GM21529 (cell line): ENCODE results near the gene PDE4D.

Experiments used
- ATAC-seq: cut with Tn5 transposase; IDR thresholded peaks from one replicate; pipeline ENCODE4 v1.9.1; 2021; ENCODE audit not compliant: unreplicated experiment

The PDE4D gene

DNA sequence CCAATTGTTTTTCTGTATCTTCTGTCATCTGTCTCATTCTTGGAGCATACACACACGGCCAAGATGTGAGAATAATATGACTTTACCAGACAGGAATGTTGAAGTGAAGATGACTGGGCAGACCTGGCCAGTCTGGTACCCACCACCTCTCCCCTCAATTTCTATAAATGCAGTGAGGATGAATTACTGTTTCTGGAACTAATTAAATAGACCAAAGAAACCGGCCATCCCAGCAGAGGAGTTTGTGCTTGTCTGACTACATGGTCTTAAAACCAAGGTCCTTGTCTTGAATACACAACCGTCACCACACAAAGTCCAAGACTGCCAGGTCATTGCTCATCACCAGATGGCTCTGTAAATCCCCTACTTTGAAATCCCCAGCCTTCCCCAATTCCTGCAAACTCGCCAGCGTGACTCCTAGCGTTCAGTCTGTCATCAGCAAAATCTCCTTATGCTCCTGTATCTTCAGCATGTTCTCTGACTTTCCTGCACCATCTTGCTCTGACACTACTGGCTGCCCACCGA lies 147.2 kb downstream of the PDE4D start:
- ATAC-seq, result no peak

DNA sequence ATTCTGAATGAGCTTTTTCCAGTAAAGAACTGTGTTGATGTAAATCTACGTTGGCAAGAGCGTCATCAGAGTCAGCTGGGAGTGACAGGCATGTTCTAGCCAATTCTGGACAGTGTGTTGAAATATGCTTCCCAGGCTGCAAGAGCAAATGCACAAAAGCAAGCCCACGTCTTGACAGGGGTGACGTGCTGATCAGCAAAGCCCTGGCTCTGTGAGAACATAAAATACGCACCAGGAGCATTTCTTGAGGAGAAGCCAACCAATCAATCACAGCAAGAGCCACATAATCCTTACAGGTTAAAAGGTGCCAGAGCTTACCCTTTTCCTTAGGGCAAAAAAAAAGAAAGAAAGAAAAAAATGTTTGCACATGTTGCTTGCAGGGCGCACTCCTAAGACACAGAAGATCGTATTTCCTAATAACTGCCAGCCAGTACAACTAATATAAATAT lies 148.1 kb downstream of the PDE4D start:
- ATAC-seq, result no peak

DNA sequence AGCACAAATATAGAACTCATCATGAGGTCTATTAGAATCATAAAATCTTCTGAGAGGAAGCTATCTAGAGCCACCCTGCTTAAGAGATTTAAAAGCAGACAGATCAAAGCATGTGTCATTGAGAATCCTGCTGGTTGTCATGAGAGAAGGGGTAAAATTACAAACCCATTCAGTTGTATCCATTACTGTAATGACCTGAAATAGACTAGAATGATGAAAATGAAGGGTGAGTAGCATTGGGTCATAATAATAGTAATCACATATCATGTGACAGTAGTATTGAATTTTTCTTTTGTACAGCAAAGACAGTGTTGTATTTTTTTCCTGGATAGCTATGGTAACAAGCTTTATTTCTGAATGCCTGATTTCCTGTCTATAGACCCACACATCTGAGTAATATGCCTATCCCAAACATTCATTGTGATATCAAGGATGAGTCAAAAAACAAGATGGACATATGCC lies 149.0 kb downstream of the PDE4D start:
- ATAC-seq, result no peak

DNA sequence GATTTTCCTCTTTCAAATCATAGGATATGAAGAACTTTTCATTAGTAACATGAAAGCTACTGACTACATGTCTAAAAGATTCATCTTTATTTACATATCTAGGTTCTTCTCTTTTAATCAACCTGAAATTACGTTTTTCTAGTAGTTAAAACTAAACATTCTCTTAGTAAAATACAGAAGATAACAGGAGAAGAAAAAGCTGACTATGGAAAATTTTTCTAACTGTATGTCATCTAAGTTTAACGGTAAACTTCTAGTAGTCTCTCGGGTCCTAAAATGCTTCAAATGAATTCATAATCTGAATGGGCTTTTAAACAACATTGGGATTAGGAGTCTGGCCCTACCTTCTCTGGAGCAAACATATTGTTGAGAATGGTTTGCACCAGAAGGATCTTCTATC lies 151.9 kb downstream of the PDE4D start:
- ATAC-seq, result no peak

DNA sequence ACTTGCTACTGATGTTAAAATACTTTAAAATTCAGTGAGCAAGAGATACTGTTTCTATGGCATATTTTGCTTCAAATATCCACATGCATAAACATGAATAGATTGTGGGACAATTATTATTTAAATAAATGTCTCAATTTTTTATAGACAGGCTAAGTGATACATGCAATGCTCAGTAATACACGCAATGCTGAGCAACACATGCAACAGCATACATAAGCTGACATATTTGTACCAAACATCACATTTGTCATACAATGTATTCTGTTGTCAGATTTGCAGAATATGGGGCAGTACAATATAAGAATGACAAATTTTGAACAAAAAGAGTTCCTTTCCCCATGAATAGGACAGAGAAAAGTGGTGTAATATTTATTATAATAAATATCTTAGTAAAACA lies 155.5 kb downstream of the PDE4D start:
- ATAC-seq, result no peak

DNA sequence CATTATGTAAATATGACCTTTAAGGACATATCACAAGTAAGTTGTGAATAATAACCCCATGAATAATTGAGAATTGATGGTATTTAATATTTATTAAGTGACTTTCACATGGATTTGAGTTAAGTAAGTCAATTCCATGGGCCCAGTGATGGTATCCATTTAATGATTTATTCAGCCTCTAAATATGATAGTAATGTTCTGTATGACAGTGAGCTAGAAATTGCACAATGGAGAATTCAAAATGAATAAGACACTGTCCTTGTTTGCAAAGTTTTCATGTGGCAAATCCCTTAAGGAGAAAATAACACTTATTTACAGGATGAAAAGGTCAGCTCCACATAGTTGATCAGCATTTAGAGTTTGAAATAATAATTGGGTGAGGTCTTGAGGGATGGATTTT lies 160.7 kb downstream of the PDE4D start:
- ATAC-seq, result no peak

DNA sequence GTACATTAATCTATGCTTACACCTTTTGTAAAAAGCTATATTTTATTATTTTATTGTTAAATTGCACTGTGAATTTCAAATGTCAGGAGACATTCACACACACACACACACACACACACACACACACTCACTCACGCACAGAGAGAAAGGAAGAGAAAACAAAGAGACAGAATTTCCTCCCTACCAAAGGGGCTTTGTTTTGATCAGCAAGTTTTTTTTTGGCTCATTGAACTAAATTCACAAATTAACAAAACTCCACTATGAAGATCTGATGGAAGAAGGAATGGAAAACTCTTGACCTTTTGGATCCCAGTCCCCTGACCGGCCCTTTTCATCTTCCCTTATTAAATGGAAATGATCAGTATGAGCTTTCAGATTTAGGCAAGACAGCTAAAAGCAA lies 161.2 kb downstream of the PDE4D start:
- no peak for ATAC-seq

DNA sequence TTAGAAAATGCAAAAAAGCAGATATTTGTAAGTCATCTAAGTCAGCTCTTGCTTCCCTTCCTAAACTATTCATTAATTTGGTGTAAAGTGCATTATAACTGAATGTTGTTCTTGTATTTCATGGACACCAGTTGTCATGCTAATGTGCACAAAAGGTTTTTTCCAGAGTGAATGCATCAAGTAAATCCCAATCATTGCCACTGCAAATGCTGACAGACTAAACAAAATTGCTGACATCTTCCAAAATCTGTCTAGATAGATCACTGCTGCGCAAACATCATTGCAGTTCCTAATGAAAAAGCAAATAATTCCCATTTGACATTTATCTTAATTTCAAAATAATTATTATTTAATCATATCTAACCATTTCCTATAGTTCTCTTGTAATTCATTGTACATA lies 161.7 kb downstream of the PDE4D start:
- ATAC-seq, result no peak

DNA sequence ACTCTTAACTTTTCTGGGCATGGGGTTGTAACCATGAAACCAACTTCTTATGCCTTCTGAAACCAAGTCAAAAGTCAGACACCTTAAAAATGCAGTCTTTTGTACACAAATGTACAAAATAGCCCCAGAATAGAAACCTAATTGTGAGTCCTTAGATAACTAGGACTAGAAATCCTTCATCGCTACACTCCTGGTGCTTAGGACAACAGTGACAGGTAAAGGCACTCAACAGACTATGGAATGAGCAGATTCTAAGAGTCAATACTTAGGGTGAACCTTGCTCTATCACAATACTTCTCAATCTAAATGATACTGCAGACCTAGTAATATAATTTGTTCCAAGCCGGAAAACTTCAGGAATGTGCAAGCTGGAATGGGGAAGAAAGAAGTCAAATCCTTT lies 163.7 kb downstream of the PDE4D start:
- no peak for ATAC-seq

DNA sequence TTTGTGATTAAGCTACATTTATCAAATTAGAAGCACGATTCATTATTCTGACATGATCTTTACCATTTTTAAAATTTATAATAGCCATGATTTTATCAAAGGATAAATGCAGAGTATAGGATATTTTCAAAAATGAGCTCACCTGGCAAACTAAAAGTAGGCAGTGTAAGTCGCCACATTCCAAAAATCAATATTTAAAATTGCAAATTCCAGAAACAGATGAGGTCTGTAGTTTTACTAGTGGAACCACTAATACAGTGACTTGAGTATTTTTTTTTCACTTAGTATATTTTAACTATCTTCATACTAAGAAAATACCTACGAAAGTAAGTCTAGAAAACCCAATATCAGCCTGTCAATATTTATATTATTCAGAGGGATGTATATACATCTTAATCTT lies 164.2 kb downstream of the PDE4D start:
- ATAC-seq, result no peak

DNA sequence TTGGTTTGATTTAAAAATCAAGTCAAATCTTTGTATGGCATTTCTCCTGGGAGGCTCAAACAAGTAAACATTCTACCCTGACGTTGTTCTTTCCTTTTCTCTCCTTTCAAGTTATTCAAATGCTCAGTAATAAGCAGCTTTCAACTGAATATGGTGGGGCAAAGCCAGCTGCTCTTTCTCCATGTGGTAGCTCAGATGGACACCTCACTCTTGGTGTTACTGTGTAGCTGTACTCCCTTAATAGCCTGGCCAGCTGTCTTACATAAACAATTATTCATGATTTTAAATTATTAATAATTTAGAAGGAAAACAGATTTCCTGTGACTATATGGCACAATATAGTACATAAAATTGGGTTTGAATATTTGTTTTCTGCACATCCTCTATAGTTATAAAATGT lies 165.2 kb downstream of the PDE4D start:
- no peak for ATAC-seq

DNA sequence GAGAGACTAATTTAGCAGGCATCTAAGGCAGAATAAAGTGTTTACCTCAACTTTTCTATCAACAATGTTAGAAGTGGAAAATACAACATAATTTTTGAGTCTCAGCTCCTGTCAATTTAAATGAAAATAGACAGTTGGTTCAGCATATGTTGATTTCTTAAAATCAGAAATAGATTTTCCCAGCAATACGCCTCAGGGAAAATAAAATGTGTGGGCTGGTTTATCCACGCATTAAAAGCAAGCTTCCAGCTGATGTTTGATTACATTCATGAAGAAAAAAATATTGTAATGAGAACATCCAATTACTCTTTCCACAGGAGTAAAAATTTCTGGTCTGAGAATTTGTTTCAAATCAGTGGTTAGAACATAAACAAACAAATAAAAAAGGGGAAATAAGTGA lies 166.3 kb downstream of the PDE4D start:
- ATAC-seq, result no peak

DNA sequence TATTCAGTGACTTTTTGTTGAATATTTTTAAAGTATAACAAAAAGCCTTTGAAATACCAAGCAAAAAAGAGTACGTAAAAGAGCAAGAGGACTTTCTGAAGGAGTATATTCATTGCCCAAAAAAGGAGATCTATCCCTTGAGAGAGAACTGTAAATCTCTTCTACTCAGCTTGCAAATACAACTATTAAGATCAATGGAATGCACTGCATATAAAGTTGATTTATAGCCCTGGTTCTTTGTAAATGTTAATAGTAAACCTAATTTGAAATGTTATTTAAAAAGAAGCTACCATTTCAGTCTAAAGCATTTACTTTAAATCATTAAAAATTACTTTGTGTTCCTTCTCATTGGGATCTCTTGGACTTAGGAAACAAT lies 168.1 kb downstream of the PDE4D start:
- ATAC-seq, result no peak

DNA sequence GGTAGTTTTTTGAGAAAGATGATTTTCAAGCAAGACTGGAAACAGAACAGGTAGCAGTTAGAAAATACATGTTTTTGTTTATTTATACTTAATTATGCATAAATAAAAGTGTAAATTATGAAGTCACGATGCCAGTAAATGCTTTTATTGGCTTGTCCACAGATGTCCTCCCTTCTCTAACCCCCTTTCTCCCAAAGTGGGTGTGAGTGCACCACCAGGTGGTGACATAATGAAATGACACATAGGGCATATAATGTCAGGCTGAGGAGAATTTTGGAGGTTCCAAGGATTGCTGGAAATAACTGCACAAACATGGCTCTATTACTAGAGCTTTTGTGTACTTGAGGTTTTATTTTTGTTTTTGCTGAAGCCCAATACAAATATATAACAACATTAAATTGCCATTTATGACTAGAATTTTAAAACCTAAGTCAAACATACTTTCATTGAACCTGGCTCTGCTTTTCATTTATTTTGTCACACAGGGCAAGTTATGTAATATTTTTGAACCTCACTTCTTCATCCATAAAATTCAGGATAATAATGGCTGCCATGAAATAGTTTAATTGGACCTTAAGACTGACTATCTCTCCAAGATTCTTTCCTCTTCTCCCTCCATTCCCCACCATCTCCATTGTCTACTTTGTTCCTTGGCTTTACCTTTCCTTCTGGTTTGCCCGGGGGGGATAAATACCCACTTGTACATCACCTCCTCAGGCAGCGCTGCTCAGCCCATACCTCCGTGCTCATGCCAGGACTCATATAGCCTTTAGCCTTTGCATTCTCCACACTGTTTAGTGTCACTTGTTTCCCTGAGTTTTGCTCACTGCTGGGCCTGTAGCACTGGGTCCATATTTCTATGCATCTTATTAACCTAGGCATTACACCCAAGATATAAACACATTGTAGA lies 168.8 kb downstream of the PDE4D start:
- no peak for ATAC-seq

DNA sequence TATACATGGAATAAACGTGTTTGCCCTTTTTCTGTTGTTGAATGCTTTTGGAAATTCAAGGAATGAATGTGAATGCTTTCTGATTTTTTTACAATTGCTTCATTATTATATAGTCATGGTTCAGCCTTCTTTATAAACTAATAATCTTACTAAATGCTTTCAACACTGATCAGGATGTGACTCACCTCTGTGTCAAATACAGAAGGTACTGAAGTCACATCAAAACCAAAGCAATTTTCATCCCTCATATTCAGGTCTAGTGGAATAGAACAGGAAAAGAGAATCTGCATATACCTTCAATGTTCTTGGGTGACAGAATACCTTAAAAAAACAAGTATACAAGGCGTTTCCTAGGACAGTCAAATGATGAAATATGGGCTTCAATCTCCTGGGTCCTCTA lies 170.7 kb downstream of the PDE4D start:
- ATAC-seq, result no peak

DNA sequence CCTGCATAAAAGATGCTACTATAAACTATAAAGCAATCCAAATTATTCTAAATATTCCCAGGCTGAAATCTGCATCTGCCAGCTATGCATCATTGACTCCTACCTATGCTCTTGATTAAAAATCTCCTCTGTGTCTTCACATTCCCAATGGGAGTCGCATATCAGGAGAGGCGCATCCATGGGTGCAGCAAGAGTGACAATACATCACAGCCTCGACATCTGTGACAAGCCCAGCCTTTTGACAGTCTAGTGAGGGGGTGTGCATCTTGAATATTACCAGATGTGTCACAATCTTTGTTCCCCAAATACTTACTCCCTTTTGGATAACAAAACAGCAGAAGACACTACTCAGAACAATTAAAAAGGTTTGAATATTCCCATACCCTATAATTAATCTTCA lies 171.8 kb downstream of the PDE4D start:
- no peak for ATAC-seq

DNA sequence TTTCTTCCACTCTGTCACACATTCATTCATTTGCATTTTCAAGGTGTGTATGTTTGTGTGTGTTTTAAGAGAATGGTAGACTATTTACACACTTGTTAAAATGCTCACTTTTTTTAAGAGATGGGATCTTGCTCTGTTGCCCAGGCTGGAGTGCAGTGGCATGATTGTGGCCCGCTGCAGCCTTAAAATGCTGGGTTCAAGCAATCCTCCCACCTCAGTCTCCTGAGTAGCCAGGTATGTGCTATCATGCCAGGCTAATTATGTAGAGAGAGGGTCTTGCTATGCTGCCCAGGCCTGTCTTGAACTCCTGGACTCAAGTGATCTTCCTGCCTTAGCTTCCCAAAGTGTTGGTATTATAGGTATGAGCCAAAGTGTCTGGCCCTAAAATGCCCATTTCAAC lies 173.5 kb downstream of the PDE4D start:
- no peak for ATAC-seq

DNA sequence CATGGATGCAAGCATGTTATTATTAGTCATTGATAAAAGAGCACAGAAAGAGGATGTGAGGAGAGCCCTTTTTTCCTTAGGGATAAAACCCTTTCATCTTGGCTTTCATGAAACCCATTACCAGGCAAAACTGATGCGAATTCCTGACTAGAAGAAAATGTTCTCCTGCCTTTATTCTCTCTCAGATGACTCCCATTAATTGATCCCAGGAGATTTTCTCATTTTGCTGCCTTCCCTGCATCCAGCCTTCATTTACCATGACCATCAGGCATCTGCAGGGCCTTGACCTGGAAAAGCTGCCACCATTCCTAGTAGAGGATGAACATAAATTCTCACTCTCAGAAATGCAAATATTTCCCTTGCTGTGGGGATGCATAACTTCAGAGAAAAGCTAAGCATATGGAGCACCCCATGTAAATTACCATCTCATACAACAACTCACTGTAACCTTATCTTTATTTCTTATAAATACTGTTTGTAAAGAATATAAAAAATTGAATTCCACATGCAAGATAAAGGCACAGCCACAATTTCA lies 176.5 kb downstream of the PDE4D start:
- no peak for ATAC-seq

DNA sequence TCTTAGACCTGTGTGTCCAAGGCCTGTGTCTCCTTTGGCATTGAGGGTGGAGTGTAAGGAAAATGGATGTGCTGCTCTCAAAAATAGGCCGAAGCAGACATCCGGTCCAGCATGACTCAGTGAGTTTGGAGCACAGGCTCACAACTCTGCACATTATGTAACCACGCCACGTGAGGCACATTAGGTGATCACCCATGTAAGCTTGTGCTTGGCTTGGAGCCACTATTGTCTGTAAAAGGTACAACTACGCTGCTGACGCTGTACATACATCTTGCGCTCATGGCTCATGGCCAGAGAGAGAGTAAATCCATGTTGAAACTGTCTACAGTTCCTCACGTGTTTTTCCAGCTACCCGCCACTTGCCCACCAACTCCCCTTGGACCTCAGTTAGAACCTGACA lies 177.5 kb downstream of the PDE4D start:
- no peak for ATAC-seq

DNA sequence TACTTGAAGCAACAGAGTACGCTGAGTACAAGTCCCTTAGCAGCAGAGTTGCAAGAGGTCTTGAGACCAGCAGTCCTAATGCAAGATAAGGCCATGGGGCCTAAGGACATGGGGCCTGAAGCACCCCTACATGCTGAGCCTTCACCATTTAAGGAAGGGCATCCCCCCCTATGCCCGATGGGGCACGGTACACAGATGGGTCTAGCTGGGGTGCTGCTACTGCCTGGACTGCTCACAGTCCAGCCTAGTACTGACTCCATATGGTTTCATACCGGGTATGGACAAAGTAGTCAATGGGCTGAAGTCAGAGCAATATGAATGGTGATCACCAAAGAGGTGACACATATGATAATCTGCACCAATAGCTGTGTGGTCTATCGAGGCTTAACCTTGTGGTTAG lies 178.3 kb downstream of the PDE4D start:
- ATAC-seq, result no peak

DNA sequence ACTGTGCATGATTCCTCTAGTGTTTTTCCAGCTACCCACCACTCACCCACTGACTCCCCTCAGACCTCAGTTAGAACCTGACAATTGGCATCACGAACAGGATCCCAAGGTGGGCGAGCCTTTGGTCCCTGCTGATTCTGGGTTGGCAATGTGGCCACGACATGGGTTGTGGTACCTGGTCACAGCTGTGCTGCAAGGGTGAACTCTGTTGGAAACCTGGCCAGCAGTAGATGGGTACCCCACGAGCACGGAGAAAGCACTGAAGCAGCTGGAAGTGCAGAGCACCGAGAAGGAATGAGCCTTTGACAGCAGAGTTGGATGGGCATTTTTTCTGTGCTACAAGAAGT lies 180.1 kb downstream of the PDE4D start:
- no peak for ATAC-seq

DNA sequence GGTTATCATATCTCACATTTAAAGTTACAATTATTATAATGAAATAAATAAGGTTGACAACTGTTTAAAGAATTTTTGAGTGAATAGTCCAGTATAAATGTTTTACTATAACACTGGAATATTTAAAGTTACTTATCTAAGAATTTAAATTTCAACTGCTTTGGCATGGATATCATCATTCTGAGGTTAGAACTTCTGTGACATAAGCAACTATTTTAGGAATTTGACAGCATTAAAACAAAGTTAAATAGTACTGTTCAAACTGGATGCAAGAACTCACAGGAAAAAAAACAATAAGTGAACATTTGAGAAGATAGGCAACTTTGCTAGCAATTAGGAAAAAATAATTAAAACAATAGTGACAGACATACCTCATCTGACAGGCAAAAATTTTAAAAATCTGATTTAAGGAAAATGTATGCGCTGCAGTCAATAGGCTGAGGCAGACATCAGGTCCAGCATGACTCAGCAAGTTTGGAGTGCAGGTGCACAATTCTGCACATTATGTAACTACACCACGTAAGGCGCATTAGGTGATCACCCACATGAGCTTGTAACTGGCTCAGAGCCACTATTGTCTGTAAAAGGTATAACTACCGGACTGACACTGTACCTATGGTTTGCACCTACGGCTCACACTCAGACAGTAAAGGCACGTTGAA lies 180.6 kb downstream of the PDE4D start:
- ATAC-seq, result no peak
